ENCODE measurements around the gene PFAS.

- TF ChIP-seq POLR2A (IDR thresholded peaks at IDR 0.05; ENCODE audit: low read depth, low read length): no peak
- TF ChIP-seq POLR2AphosphoS5 (IDR thresholded peaks at IDR 0.05; ENCODE audit: low read depth, low read length): no peak
- no peak for TF ChIP-seq TAF1 (IDR thresholded peaks at IDR 0.05; ENCODE audit: low read depth, low read length)
Observed at GRCh38 chr17:8253801-8254200, 4.7 kb downstream of the PFAS start.
